Measurements from ENCODE around the gene DCDC1.

DNA sequence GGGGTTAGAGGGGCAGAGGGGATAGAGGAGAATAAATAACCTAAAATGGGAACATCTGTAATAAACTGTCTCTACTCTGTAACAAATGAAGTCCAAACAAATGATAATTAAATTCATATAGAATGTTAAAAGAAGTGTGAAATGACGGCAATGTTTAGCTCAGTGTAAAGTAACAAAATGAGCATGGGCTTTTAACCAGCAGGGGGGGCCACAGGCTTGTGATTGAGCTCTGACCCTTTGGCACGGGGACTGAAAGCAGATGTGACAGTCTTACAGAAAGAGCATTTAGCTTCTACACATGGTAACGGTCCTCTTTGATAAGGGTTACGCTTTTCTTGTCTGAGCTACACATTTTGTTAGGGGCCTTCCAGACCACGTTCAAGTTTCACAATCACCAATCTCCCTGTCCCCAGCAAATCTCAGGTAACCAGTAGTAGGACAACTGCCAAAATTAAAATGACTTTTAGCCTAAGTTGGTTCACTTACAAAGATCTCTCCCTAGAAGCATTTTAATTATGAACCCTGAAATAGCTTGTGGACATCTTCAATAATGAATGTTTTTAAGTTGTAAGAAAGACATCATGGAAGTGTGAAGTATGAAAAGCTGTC lies 262.5 kb downstream of the DCDC1 start:
- TF ChIP-seq ZBTB7A (IDR thresholded peaks at IDR 0.05; ENCODE audit: low read depth) (no peak), EP300 (IDR thresholded peaks at IDR 0.05; ENCODE audit: borderline replicate concordance) (no peak), TCF12 (IDR thresholded peaks at IDR 0.05; ENCODE audit: low read depth) (no peak), FOXM1 (IDR thresholded peaks at IDR 0.05; ENCODE audit: borderline replicate concordance, low read depth) (no peak), TAF1 (IDR thresholded peaks at IDR 0.05; ENCODE audit: low read depth) (no peak), CEBPB (IDR thresholded peaks at IDR 0.05) (no peak), RAD21 (IDR thresholded peaks at IDR 0.05; ENCODE audit: low read depth) (peak; percentile 86), YY1 (IDR thresholded peaks at IDR 0.05; ENCODE audit: low read depth) (no peak)
- TF ChIP-seq, protein P1, sequence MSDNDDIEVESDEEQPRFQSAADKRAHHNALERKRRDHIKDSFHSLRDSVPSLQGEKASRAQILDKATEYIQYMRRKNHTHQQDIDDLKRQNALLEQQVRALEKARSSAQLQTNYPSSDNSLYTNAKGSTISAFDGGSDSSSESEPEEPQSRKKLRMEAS (IDR thresholded peaks at IDR 0.05) = no peak
- TF ChIP-seq, protein P2, sequence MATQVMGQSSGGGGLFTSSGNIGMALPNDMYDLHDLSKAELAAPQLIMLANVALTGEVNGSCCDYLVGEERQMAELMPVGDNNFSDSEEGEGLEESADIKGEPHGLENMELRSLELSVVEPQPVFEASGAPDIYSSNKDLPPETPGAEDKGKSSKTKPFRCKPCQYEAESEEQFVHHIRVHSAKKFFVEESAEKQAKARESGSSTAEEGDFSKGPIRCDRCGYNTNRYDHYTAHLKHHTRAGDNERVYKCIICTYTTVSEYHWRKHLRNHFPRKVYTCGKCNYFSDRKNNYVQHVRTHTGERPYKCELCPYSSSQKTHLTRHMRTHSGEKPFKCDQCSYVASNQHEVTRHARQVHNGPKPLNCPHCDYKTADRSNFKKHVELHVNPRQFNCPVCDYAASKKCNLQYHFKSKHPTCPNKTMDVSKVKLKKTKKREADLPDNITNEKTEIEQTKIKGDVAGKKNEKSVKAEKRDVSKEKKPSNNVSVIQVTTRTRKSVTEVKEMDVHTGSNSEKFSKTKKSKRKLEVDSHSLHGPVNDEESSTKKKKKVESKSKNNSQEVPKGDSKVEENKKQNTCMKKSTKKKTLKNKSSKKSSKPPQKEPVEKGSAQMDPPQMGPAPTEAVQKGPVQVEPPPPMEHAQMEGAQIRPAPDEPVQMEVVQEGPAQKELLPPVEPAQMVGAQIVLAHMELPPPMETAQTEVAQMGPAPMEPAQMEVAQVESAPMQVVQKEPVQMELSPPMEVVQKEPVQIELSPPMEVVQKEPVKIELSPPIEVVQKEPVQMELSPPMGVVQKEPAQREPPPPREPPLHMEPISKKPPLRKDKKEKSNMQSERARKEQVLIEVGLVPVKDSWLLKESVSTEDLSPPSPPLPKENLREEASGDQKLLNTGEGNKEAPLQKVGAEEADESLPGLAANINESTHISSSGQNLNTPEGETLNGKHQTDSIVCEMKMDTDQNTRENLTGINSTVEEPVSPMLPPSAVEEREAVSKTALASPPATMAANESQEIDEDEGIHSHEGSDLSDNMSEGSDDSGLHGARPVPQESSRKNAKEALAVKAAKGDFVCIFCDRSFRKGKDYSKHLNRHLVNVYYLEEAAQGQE (IDR thresholded peaks at IDR 0.05; ENCODE audit: low read depth) = no peak

Measured in Ishikawa (cell line).